Tibial nerve (tissue), 4 donors: Measurements from ENCODE around the gene ALDH7A1. TPM values are rescaled to one million over a fixed set of nuclear protein-coding genes. Genes with fewer than 3 reads are reported as not detected.

Experiments
- DNase-seq, 2 donors: peaks; one replicate each; pipeline ENCODE4 v3.0.0-alpha.2; 2019; ENCODE audit warnings: low spot score in 2 of 2
- H3K27ac ChIP-seq, 4 donors: fragments of 200-600 bp; sonication (generic) in 3 of 4; one replicate each; pipeline ENCODE4 v1.5.1; 2017 to 2019; ENCODE audit warnings: mild to moderate bottlenecking in 1 of 4
- H3K27me3 ChIP-seq, 2 donors: fragments of 200-600 bp; sonication (generic) in 1 of 2; one replicate each; pipeline versions ENCODE4 v1.5.1 to v1.6.0; 2017 to 2019
- H3K36me3 ChIP-seq, 3 donors: fragments of 200-600 bp; sonication (generic); one replicate each; pipeline ENCODE4 v1.5.1; 2018 to 2019
- H3K4me1 ChIP-seq, 4 donors: fragments of 200-600 bp; sonication (generic) in 3 of 4; one replicate each; pipeline ENCODE4 v1.5.1; 2017 to 2019
- H3K4me3 ChIP-seq, 4 donors: fragments of 200-600 bp; sonication (generic) in 3 of 4; one replicate each; pipeline ENCODE4 v1.5.1; 2017 to 2019; ENCODE audit warnings: mild to moderate bottlenecking in 1 of 4, moderate library complexity in 1 of 4
- H3K9me3 ChIP-seq, 4 donors: fragments of 200-600 bp; sonication (generic) in 3 of 4; one replicate each; pipeline ENCODE4 v1.5.1; 2017 to 2019
- EP300 ChIP-seq, 2 donors: sonication (generic); formaldehyde crosslinking; IDR thresholded peaks; one replicate each; pipeline ENCODE4 v1.6.1; 2017; ENCODE audit warnings: antibody characterized with exemption in 2 of 2, mild to moderate bottlenecking in 1 of 2
- POLR2A ChIP-seq, 2 donors: fragments of 450-650 bp; IDR thresholded peaks; one replicate each; pipeline ENCODE4 v1.6.1; 2017; ENCODE audit warnings: antibody characterized with exemption in 2 of 2, mild to moderate bottlenecking in 2 of 2, moderate library complexity in 2 of 2
- WGBS, 2 donors: methylation state at CpG; one replicate each; pipeline ENCODE4 v1.1.5; 2018; 5-methylcytosine and 5-hydroxymethylcytosine counted together
- total RNA-seq, 4 donors: library from RNA; depleted of rRNA; stranded (reverse); fragments of >200 nt; gene quantifications; one replicate each; pipeline ENCODE4 v1.1.0, GENCODE V29; 2016
- TF ChIP-seq, protein P1 (sequence below), 5 experiments: fragments of 200-600 bp in 3 of 5; fragments of 450-650 bp in 2 of 5; sonication (generic) in 3 of 5; IDR thresholded peaks; one replicate each; pipeline ENCODE4 v1.5.1; 2016 to 2019; ENCODE audit warnings: antibody characterized with exemption in 5 of 5, mild to moderate bottlenecking in 3 of 5, moderate library complexity in 2 of 5

Gene ALDH7A1
- total RNA-seq, 4 donors from 2014 or later = 20.7 to 41.0 (median 32.9) TPM

DNA sequence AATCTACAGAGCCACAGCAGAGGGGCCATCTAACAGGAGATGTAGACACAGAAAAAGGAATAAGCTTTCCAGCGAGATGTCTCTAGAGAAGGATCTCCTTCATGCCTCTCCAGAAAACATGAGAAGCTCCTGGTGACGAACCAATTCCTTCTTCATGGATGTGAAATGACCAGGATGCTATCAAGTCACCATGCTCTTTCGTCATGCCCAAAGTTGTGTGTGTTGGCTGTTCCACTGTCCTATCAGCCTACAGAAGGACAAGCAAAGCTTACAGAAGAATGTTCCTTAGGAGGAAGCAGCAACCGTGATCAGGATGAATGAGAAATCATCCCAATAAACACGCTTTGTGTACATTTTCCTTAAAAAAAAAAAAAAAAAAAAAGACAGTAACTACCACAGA lies 54.4 kb downstream of the ALDH7A1 start:
- no peak overlapping the region for H3K27ac ChIP-seq
- H3K4me1 ChIP-seq = peaks cover 0 to 21% (median 0%) of the 10 kb centered on the region in 4 donors
- WGBS, 2 donors = 55 to 64% methylated on average over 5 of the region's 5 CpGs

DNA sequence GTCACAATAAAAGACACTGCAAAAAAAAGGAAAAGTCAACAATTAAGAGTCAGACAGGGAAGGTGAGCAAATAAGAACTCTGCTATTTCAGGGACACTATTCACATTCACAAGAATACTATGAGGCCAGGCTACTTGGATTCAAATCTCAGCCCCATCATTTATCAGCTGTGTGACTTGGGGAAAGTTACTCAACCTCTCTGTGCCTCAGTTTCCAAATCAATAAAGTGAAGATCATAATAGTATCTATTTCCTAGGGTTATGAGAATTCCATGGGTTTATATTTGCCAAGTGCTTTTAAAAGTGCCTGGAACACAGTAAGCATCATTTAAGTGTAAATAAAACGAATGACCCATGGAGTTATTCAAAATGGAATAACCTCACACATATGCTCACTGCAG lies 56.4 kb downstream of the ALDH7A1 start:
- WGBS, 2 donors = 57 to 59% methylated on average over 1 of the region's 1 CpG
- TF ChIP-seq POLR2A (IDR thresholded peaks at IDR 0.05) = no peak
- TF ChIP-seq, protein P1, sequence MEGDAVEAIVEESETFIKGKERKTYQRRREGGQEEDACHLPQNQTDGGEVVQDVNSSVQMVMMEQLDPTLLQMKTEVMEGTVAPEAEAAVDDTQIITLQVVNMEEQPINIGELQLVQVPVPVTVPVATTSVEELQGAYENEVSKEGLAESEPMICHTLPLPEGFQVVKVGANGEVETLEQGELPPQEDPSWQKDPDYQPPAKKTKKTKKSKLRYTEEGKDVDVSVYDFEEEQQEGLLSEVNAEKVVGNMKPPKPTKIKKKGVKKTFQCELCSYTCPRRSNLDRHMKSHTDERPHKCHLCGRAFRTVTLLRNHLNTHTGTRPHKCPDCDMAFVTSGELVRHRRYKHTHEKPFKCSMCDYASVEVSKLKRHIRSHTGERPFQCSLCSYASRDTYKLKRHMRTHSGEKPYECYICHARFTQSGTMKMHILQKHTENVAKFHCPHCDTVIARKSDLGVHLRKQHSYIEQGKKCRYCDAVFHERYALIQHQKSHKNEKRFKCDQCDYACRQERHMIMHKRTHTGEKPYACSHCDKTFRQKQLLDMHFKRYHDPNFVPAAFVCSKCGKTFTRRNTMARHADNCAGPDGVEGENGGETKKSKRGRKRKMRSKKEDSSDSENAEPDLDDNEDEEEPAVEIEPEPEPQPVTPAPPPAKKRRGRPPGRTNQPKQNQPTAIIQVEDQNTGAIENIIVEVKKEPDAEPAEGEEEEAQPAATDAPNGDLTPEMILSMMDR (IDR thresholded peaks at IDR 0.05) = no peak
- Histone ChIP-seq H3K27ac (peak overlapping the region in 3 of 4 donors; percentile 51 to 74 (median 65)), H3K27me3 (no peaks in the 10 kb centered on the region), H3K36me3 (no peaks in the 10 kb centered on the region), H3K9me3 (no peaks in the 10 kb centered on the region), H3K4me3 (no peak overlapping the region), H3K4me1 (peaks cover 0 to 21% (median 0%) of the 10 kb centered on the region in 4 donors)
- DNase-seq = no peak

More for the DNA sequence above, 54.4 kb downstream of the ALDH7A1 start:
- Histone ChIP-seq H3K27me3 (no peaks in the 10 kb centered on the region), H3K36me3 (peaks cover 0 to 17% (median 0%) of the 10 kb centered on the region in 3 donors), H3K4me3 (no peak overlapping the region), H3K9me3 (no peaks in the 10 kb centered on the region)
- no peak for DNase-seq
- TF ChIP-seq EP300 (IDR thresholded peaks at IDR 0.05) (no peak), POLR2A (IDR thresholded peaks at IDR 0.05) (no peak)
- TF ChIP-seq, protein P1 (IDR thresholded peaks at IDR 0.05) = no peak

DNA sequence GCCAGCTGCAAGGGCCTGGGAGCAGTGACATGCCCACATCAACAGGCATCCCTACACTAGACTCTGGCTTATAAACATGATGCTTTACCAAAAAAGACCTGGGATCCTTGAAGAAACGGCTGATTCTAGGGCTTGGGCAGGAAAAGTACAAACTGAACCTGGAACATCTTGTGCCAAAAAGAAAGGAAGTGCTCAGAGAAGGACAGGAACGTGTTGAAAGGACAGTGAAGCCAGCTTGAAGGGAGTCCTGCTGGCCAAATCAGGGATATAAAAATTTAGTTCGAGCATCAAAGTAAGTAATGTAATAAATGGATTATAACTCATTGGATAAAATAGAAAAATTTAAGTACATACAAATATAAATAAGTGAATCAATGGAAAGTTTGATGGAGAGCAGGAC lies 58.1 kb downstream of the ALDH7A1 start:
- H3K4me3 ChIP-seq = no peak overlapping the region
- H3K27ac ChIP-seq = no peak overlapping the region
- 68 to 75% methylated on average over 3 of the region's 3 CpGs for WGBS, 2 donors
- TF ChIP-seq, protein P1 (IDR thresholded peaks at IDR 0.05) = no peak
- TF ChIP-seq POLR2A (IDR thresholded peaks at IDR 0.05) = no peak
- TF ChIP-seq EP300 (IDR thresholded peaks at IDR 0.05) = peak in 1 of 2 donors; percentile 53
- peaks cover 0 to 30% (median 6%) of the 10 kb centered on the region in 4 donors for H3K4me1 ChIP-seq
- no peaks in the 10 kb centered on the region for H3K9me3 ChIP-seq
- no peak for DNase-seq
- H3K36me3 ChIP-seq = no peaks in the 10 kb centered on the region
- H3K27me3 ChIP-seq = no peaks in the 10 kb centered on the region

DNA sequence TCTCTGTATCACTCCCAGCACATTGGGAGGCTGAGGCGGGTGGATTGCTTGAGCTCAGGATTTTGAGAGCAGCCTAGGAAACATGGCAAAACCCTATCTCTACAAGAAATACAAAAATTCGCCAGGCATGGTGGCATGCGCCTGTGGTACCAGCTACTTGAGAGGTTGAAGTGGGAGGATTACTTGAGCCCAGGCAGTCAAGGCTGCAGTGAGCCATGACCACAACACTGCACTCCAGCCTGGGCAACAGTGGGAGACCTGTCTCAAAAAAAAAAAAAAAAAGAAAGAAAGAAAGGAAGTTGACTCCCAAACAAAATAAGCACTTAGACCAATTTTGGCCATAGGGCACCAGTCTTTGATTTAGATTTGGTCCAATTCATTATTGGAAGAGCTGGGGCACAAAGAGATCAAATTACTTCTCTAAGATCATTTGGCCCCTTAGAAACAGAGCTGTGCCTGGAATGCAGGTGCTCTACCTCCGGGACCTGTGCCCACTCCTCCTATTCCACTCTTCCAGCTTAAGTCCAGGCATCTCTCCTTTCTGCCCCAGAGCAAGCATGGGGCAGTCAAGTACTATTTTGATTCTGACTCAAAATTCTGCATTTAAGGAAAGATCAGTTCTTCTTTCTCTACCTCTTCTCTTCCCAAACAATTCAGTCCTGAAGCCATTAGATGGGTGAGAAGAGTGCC lies 59.0 kb downstream of the ALDH7A1 start:
- DNase-seq = no peak
- no peaks in the 10 kb centered on the region for H3K36me3 ChIP-seq
- no peak overlapping the region for H3K4me3 ChIP-seq
- H3K27ac ChIP-seq = no peak overlapping the region
- H3K9me3 ChIP-seq = no peaks in the 10 kb centered on the region
- TF ChIP-seq, protein P1 (IDR thresholded peaks at IDR 0.05) = no peak
- TF ChIP-seq EP300 (IDR thresholded peaks at IDR 0.05) (no peak), POLR2A (IDR thresholded peaks at IDR 0.05) (no peak)
- peaks cover 0 to 38% (median 11%) of the 10 kb centered on the region in 4 donors for H3K4me1 ChIP-seq
- 94 to 97% methylated on average over 4 of the region's 4 CpGs for WGBS, 2 donors
- no peaks in the 10 kb centered on the region for H3K27me3 ChIP-seq

DNA sequence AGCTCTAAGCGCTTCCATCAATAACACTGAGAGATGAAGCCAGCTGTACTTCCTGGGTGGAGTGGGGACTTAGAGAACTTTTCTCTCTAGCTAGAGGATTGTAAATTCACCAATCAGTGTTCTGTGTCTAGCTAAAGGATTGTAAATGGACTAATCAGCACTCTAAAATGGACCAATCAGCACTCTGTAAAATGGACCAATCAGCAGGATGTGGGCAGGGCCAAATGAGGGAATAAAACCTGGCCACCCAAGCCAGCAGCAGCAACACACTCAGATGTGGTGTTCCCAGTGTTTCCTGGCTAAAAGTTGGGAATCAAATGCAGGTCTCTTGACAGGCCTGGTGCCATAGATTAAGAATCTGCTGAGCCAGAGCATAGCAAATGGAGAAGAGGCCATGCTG lies 60.5 kb downstream of the ALDH7A1 start:
- Histone ChIP-seq H3K9me3 (no peaks in the 10 kb centered on the region), H3K36me3 (no peaks in the 10 kb centered on the region), H3K27ac (no peak overlapping the region), H3K4me3 (no peak overlapping the region), H3K4me1 (peaks cover 0 to 45% (median 17%) of the 10 kb centered on the region in 4 donors), H3K27me3 (no peaks in the 10 kb centered on the region)
- 95 to 100% methylated on average over 1 of the region's 1 CpG for WGBS, 2 donors
- DNase-seq = no peak
- TF ChIP-seq POLR2A (IDR thresholded peaks at IDR 0.05) = no peak
- TF ChIP-seq, protein P1 (IDR thresholded peaks at IDR 0.05) = no peak
- no peak for TF ChIP-seq EP300 (IDR thresholded peaks at IDR 0.05)
